ENCODE data around the gene EXO5.

GRCh38 chr1:40469327-40469726 lies 39.2 kb upstream of the EXO5 start:
- TF ChIP-seq CTCF (IDR thresholded peaks at IDR 0.05 in 2 of 3, conservative IDR thresholded peaks at IDR 0.05 in 1 of 3; ENCODE audit: borderline replicate concordance in 1 of 3, insufficient read depth in 1 of 3, low read depth in 2 of 3, low read length in 2 of 3) (no peak), POLR2AphosphoS5 (IDR thresholded peaks at IDR 0.05; ENCODE audit: low read depth, low read length) (no peak), EZH2 (IDR thresholded peaks at IDR 0.05) (no peak), POLR2A (IDR thresholded peaks at IDR 0.05; ENCODE audit: borderline replicate concordance, extremely low read depth, insufficient read depth, insufficient read length) (no peak), YY1 (IDR thresholded peaks at IDR 0.05; ENCODE audit: extremely low read depth, insufficient replicate concordance, low read depth, low read length) (no peak), REST (IDR thresholded peaks at IDR 0.05; ENCODE audit: low read depth) (no peak), ATF3 (IDR thresholded peaks at IDR 0.05) (no peak), RAD21 (IDR thresholded peaks at IDR 0.05; ENCODE audit: low read depth) (no peak), SIN3A (IDR thresholded peaks at IDR 0.05; ENCODE audit: low read depth) (no peak), CBX3 (IDR thresholded peaks at IDR 0.05; ENCODE audit: low read depth) (no peak), FOSL1 (IDR thresholded peaks at IDR 0.05; ENCODE audit: low read depth) (no peak), TCF7L2 (IDR thresholded peaks at IDR 0.05; ENCODE audit: borderline replicate concordance, extremely low read depth, insufficient read depth, insufficient read length) (no peak), JUND (IDR thresholded peaks at IDR 0.05) (no peak)

Measured in HCT116 (cell line).